GM12801 (cell line): ENCODE data around the gene FPGS.

ENCODE experiments used
- TF ChIP-seq, protein P1 (sequence below): IDR thresholded peaks from one replicate; pipeline ENCODE4 v1.5.1; 2011; ENCODE audit warnings: control low read depth; ENCODE audit not compliant: insufficient read length; ENCODE audit errors: extremely low read depth

The FPGS gene

DNA sequence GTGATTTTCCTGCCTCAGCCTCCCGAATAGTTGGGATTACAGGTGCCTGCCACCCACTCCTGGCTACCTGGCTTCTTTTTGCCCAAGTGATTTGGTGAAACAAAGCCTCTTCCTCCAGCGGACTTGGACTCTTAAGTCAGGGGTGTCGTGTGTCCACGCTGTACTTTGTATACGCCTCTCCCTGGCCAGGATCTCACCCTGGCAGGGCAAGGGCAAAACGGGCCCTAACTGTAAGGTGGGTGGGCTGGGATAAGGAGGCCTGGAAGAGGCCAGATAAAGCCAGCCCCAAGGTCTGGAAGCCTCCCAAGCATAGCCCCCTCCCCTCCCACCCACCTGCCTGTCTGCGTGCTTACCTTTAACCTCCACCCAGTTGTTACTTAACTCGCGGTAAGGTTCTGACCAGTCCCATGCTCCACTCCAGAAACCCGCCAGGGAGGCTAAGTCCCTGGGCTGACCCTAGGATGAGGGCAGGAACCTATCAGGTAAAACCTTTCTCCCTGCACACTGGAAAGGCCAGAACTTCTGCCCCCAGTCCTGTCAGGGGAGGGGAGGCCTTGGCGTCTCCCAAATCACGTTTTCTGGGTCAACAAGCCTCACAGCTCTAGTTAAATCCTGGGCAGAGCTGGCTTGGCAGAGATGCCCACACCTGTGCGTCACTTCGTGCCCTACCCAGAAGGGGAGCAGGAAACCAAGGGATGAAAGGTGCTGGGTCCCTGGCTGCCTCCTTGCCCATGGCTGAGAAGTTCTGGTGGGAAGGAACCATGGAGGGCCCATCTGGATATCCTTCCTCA is 8.5 kb upstream of the FPGS start:
- TF ChIP-seq, protein P1, sequence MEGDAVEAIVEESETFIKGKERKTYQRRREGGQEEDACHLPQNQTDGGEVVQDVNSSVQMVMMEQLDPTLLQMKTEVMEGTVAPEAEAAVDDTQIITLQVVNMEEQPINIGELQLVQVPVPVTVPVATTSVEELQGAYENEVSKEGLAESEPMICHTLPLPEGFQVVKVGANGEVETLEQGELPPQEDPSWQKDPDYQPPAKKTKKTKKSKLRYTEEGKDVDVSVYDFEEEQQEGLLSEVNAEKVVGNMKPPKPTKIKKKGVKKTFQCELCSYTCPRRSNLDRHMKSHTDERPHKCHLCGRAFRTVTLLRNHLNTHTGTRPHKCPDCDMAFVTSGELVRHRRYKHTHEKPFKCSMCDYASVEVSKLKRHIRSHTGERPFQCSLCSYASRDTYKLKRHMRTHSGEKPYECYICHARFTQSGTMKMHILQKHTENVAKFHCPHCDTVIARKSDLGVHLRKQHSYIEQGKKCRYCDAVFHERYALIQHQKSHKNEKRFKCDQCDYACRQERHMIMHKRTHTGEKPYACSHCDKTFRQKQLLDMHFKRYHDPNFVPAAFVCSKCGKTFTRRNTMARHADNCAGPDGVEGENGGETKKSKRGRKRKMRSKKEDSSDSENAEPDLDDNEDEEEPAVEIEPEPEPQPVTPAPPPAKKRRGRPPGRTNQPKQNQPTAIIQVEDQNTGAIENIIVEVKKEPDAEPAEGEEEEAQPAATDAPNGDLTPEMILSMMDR = no peak

DNA sequence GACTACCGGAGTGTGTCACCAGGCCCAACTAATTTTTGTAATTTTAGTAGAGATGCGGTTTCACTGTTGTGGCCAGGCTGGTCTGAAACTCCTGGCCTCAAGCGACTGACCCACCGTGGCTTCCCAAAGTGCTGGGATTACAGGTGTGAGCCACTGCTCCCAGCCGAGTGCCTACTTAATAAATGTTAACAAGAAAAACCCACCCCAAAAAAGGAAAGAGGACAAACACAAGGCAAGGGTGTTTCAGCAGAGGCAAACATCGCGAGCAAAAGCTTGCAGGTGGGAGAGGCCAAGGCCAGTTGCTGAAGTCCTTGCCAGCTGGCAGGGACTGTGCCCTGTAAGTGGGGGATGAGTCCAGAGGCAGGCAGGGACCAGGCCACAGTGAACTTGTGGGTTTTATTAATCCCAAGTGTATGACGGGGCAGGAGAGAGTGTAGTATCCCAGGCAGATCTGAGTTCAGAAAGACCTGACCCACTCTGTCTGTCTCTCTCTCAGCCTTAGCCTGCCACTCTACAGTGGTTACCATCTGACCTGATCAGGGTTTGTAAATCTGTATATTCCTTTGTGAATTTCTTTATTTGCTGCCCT is 6.4 kb upstream of the FPGS start:
- TF ChIP-seq, protein P1 = no peak

DNA sequence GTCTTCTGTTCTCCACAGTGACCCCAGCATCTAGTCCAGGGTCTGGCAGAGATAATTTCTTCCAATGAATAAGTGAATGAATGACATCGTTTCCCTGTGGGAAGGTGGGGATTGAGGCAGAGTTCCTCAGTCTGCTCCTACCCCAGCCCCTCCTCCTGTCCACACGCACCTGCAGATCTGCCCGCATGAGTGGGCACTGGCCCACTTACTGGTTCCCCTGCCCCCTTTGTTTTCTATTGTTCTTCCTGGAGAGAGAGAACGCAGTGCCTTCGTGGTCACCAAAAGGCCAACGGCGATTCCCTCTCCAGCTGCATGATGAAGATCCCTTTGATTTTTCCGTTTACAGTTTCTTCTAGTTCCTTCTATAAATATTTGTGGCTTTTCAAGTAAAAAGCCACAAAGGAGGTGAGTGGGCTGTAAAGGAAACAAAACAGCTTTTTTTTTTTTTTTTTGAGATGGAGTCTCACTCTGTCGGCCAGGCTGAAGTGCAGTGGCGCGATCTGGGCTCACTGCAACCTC is 5.8 kb upstream of the FPGS start:
- TF ChIP-seq, protein P1 = no peak

DNA sequence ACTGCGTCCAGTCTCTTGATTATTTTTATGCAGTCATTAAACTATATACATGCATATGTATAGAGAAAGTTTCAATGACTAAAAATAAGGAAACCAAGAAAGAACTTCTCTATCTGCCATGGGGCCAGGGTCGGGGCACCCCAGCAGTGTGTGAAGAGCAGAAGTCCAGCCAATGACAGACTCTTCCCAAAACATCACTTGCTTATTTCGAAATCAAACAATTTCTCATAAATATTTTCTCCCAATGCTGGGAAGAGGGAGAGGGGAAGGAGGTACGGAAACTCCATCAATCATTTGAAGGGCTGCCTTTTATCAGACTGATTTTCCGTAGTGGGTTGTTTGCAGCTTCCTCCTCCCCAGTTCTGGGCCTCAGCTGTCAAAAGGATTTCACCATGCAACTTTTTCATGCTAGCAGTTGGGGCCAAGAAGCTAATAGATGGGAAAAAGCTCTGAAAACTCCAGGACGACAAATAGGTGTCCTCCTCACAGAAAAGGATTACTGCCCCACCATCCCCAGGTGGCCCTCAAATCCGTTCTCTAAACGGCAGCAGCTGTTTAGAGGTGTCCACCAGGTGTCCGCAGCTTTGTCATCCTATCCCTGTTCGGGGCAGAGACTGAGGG is 617 bp upstream of the FPGS start:
- TF ChIP-seq, protein P1 = no peak

DNA sequence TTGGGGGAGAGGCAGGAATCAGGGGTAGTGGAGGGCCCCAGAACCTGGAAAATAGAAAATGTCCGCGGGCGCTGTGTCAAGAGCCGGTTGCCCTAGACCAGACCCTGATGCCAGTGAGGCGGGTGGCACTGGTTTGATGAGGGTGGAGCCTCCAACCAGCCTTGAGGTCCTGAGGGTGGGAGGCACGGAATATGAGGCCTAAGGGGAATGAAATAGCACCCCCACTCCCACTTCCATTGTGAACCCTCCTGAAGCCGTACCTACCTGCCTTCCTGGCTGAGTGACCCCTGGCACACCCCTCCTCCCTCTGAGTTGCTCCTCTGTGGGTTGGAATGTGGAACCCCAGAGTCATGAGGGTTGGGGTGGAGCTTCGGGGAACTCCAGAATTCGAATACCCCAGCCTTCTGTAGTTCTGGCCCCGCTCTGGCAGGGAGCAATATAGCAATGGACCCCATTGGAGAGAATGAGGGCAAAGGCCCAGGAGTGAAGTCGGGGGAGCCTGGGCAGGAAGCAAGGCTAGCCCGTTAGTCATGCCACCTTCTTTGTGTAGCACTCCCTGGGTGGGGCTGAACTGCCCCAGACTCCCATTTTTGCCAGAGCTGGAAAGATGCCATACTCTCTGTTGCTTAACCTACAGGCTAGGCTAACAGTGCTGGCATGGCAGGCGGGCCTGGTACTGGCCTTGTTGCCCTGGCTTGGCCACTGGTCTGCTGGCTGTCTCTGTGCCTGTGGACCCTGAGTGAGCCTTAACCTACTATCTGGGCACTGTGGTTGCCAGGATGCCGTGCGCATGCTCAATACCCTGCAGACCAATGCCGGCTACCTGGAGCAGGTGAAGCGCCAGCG is 1.0 kb downstream of the FPGS start:
- TF ChIP-seq, protein P1 = no peak

DNA sequence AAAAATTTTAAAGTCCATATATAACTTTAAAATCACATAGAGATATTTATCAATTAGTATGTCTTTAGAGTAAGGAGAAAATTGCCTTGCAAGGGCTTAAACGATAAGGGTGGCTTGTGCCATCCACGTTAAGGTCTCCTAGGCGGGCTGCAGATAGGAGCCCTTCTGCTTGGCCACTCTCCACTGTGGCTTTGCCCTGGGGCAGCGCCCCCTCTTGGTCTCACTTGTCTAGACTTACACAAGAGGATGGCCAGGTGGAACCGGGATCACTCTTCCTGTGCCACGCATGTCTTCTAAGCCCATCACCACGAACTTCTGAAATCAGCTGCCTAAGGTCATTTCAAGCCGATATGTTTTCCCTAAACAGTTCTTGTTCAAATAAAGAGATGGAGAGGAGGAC is 2.9 kb downstream of the FPGS start:
- TF ChIP-seq, protein P1 = no peak

DNA sequence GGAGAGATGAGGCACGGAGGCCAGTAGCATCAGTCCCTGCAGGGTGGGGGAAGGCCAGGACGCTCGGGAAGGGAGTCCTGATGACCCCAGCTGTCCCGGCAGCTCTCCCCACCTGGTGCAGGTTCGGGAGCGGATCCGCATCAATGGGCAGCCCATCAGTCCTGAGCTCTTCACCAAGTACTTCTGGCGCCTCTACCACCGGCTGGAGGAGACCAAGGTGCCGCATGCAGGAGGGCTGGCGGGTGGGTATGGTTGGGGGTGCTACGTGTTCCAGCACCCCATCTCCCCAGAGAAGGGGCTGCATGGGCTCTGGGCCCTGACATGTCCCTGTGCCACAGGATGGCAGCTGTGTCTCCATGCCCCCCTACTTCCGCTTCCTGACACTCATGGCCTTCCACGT is 4.2 kb downstream of the FPGS start:
- TF ChIP-seq, protein P1 = no peak
